IMR-90 (cell line): ENCODE data around the gene SUSD6. TPM values are rescaled to one million over a fixed set of nuclear protein-coding genes. Genes with fewer than 3 reads are reported as not detected.
"Not testable (repeated sequence)": the region's sequence is repeated elsewhere in the genome, so short reads cannot be mapped to it uniquely, and the experiment has no call there.

ENCODE experiments used
- ATAC-seq: fragments of 200-7000 bp; cut with Tn5 transposase; 2 replicates; pipeline ENCODE4 v1.9.1; 2020; ENCODE audit warnings: low read depth, mild to moderate bottlenecking, moderate library complexity
- BruUV-seq: library from RNA; stranded (reverse); fragments of 400-500 nt; replicated peaks from 2 replicates; lab custom pipeline; 2021; lab: Mats Ljungman, UMichigan
- CTCF ChIA-PET: fragments of 300-600 bp; formaldehyde crosslinking; extraction: SDS; loops from one replicate; lab custom pipeline; 2021; ENCODE audit warnings: antibody characterized with exemption; lab: Yijun Ruan, JAX
- POLR2A ChIA-PET: fragments of 300-600 bp; sonication (Branson Sonifier 250); formaldehyde crosslinking; loops from one replicate; lab custom pipeline; 2022; ENCODE audit warnings: antibody characterized with exemption; ENCODE audit not compliant: unreplicated experiment; lab: Charles Lee
- DNase-seq: peaks from one replicate; pipeline ENCODE4 v3.0.0; 2013
- H2AFZ ChIP-seq: replicated peaks from 2 replicates; pipeline ENCODE3; 2013; ENCODE audit warnings: low read length, mild to moderate bottlenecking; ENCODE audit not compliant: poor library complexity
- H2AK5ac ChIP-seq: 2 replicates; pipeline ENCODE4 v1.6.1; 2013; ENCODE audit warnings: low read depth, low read length, inconsistent platforms
- H2AK9ac ChIP-seq: replicated peaks from 2 replicates; pipeline ENCODE3; 2013; ENCODE audit warnings: mild to moderate bottlenecking, low read depth, low read length, moderate library complexity; ENCODE audit not compliant: poor library complexity
- H2BK120ac ChIP-seq: 2 replicates; pipeline ENCODE4 v1.6.1; 2013; ENCODE audit warnings: low read depth, low read length, inconsistent platforms
- H2BK15ac ChIP-seq: 3 replicates; pipeline ENCODE4 v1.6.1; 2013; ENCODE audit warnings: low read depth, low read length, inconsistent platforms
- H2BK20ac ChIP-seq: 2 replicates; pipeline ENCODE4 v1.6.1; 2013; ENCODE audit warnings: low read depth, mild to moderate bottlenecking, inconsistent platforms, low read length, moderate library complexity
- H2BK5ac ChIP-seq: 2 replicates; pipeline ENCODE4 v1.6.1; 2013; ENCODE audit warnings: mild to moderate bottlenecking, low read depth, low read length, inconsistent platforms; ENCODE audit not compliant: poor library complexity, severe bottlenecking
- H3K14ac ChIP-seq: replicated peaks from 2 replicates; pipeline ENCODE4 v1.6.1; 2013; ENCODE audit warnings: low read depth, low read length, inconsistent platforms
- H3K18ac ChIP-seq: 2 replicates; pipeline ENCODE4 v1.6.1; 2013; ENCODE audit warnings: low read depth, low read length, control low read depth
- H3K23ac ChIP-seq: 2 replicates; pipeline ENCODE4 v1.6.1; 2013; ENCODE audit warnings: low read depth, low read length, inconsistent platforms
- H3K27ac ChIP-seq: 2 replicates; pipeline ENCODE4 v1.5.1; 2013; ENCODE audit warnings: mild to moderate bottlenecking, control low read depth, low read length; ENCODE audit not compliant: insufficient read depth
- H3K27me3 ChIP-seq: 2 replicates; pipeline ENCODE4 v1.6.1; 2013; ENCODE audit warnings: low read length; ENCODE audit not compliant: control insufficient read depth, insufficient read depth
- H3K36me3 ChIP-seq: 2 replicates; pipeline ENCODE4 v1.6.1; 2013; ENCODE audit warnings: low read length, mixed read lengths; ENCODE audit not compliant: control insufficient read depth, insufficient read depth
- H3K4ac ChIP-seq: 2 replicates; pipeline ENCODE4 v1.6.1; 2013; ENCODE audit warnings: low read depth, low read length, inconsistent platforms
- H3K4me1 ChIP-seq: 2 replicates; pipeline ENCODE4 v1.6.1; 2013; ENCODE audit warnings: low read length, mixed read lengths; ENCODE audit not compliant: control insufficient read depth, insufficient read depth
- H3K4me2 ChIP-seq: 2 replicates; pipeline ENCODE4 v1.6.1; 2013; ENCODE audit warnings: low read depth, mild to moderate bottlenecking, control low read depth, low read length, moderate library complexity
- H3K4me3 ChIP-seq: 2 replicates; pipeline ENCODE4 v1.5.1; 2013; ENCODE audit warnings: low read depth, mild to moderate bottlenecking, control low read depth, low read length, moderate library complexity; ENCODE audit not compliant: insufficient read depth
- H3K56ac ChIP-seq: 2 replicates; pipeline ENCODE4 v1.6.1; 2013; ENCODE audit warnings: low read length, inconsistent platforms; ENCODE audit not compliant: insufficient read depth; ENCODE audit errors: extremely low read depth
- H3K79me1 ChIP-seq, 2 experiments: 2 replicates each; pipeline ENCODE4 v1.6.1; 2013; ENCODE audit warnings: low read length in 2 of 2, inconsistent platforms in 1 of 2, low read depth in 1 of 2
- H3K9ac ChIP-seq: 2 replicates; pipeline ENCODE4 v1.6.1; 2013; ENCODE audit warnings: low read depth, low read length, control low read depth
- H3K9me1 ChIP-seq: 2 replicates; pipeline ENCODE4 v1.6.1; 2013; ENCODE audit warnings: low read length, inconsistent platforms; ENCODE audit not compliant: insufficient read depth
- H3K9me3 ChIP-seq: 2 replicates; pipeline ENCODE4 v1.6.1; 2013; ENCODE audit warnings: low read length; ENCODE audit not compliant: control insufficient read depth, insufficient read depth
- H4K20me1 ChIP-seq: 2 replicates; pipeline ENCODE4 v1.6.1; 2013; ENCODE audit warnings: low read length, inconsistent platforms; ENCODE audit not compliant: insufficient read depth
- H4K5ac ChIP-seq: 2 replicates; pipeline ENCODE4 v1.6.1; 2013; ENCODE audit warnings: mild to moderate bottlenecking, low read depth, low read length, control low read depth
- H4K8ac ChIP-seq, 2 experiments: 2 replicates each; pipeline ENCODE4 v1.6.1; 2013; ENCODE audit warnings: low read depth in 2 of 2, low read length in 2 of 2, control low read depth in 1 of 2, inconsistent platforms in 1 of 2
- H4K91ac ChIP-seq: 2 replicates; pipeline ENCODE4 v1.6.1; 2013; ENCODE audit warnings: low read depth, low read length, inconsistent platforms; ENCODE audit not compliant: insufficient read depth
- WGBS, 2 experiments: methylation state at CpG; one replicate each; pipeline versions ENCODE4 v1.1.5 to v1.1.7; 2013; ENCODE audit warnings: missing lambda C conversion rate in 2 of 2; ENCODE audit not compliant: insufficient read length in 1 of 2; ENCODE audit errors: extremely low coverage in 2 of 2; 5-methylcytosine and 5-hydroxymethylcytosine counted together
- dilution Hi-C: fragments of 300-500 bp; cut with HindIII; formaldehyde crosslinking; loops from one replicate; pipeline ENCODE4 v1.14.3; 2018; ENCODE audit warnings: low sequenced_read_pairs; ENCODE audit not compliant: unreplicated experiment
- in situ Hi-C: fragments of 300-500 bp; cut with MboI; formaldehyde crosslinking; loops from 3 replicates; pipeline ENCODE4 v1.14.3; 2019; ENCODE audit warnings: low sequenced_read_pairs, inconsistent platforms, mixed read lengths
- intact Hi-C: fragments of 100-400 bp; cut with micrococcal nuclease; formaldehyde crosslinking; loops from 2 replicates; pipeline ENCODE4 v1.10.0; 2022
- polyA plus RNA-seq, 3 experiments: library from polyadenylated mRNA; depleted of rRNA; stranded (reverse); fragments of >200 nt; gene quantifications; 2 replicates each; pipeline ENCODE4 v1.2.3, GENCODE V29; 2012; ENCODE audit warnings: low replicate concordance in 1 of 3
- total RNA-seq: library from RNA; depleted of rRNA; stranded (reverse); fragments of >200 nt; gene quantifications from 2 replicates; pipeline ENCODE4 v1.2.3, GENCODE V29; 2012

Gene SUSD6
- total and polyA plus RNA-seq, 2 of the 4 experiments (the other 2 are of a cell fraction), result 2.3 to 10.1 TPM

- in situ Hi-C loops, H2AK5ac ChIP-seq, H3K56ac ChIP-seq, H3K36me3 ChIP-seq, H3K23ac ChIP-seq, H2BK20ac ChIP-seq, H3K14ac ChIP-seq, H3K9me3 ChIP-seq, POLR2A ChIA-PET, H3K9ac ChIP-seq, intact Hi-C loops, H4K91ac ChIP-seq, H2BK120ac ChIP-seq, ATAC-seq, H4K8ac ChIP-seq, H3K4me2 ChIP-seq, H3K4ac ChIP-seq, H3K4me3 ChIP-seq, H2BK5ac ChIP-seq, dilution Hi-C loops, H2AK9ac ChIP-seq, H4K5ac ChIP-seq, BruUV-seq, H2AFZ ChIP-seq, DNase-seq, H3K27me3 ChIP-seq, H3K27ac ChIP-seq, H2BK15ac ChIP-seq, H3K18ac ChIP-seq: not testable (repeated sequence)
- peaks cover 38% of the 10 kb centered on the region for H3K9me1 ChIP-seq
- H4K20me1 ChIP-seq, result peaks cover 34% of the 10 kb centered on the region
- peaks cover 37 to 72% of the 10 kb centered on the region in 2 experiments for H3K79me1 ChIP-seq
- WGBS, 2 experiments, result 98% methylated on average over 6 of the region's 6 CpGs; no CpG with 5 or more reads in 1 of the 2 experiments
- H3K4me1 ChIP-seq, result peaks cover 18% of the 10 kb centered on the region
- CTCF ChIA-PET, result interaction anchor here (0.6 kb wide), 1 partner anchor 53 kb away, joined by 3 read pairs; no protein-coding TSS in a partner anchor
Observed at GRCh38 chr14:69699243-69699642, 87.8 kb downstream of the SUSD6 start.
